Amniotic stem cell (primary cell): Measurements from ENCODE around the gene ALDH5A1.
A peak's percentile ranks its signal among the peaks of the same experiment; 100 is the strongest.

Experiments
- DNase-seq: peaks from one replicate; lab custom pipeline; 2025; lab: John Stamatoyannopoulos, UW

The ALDH5A1 gene

DNA sequence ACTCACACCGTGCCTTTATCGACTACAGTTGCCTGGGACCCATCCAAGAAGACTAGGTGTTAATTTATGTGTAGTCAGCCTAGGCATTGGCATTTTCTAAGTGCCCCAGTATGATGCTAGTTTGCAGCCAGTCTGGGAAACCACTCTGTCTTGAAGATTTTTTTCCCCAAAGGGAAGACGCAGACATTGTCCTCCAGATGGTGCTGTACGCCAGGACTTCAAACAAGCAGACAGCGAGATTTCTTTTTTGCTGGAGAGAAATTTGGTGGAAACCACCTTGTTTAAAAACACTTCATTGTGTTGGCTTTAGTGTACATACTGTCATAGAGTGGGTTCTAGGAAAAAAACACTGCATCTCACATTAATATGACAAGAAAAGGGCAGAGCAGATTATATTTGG is 30.0 kb downstream of the ALDH5A1 start:
- peak; percentile 20 for DNase-seq

DNA sequence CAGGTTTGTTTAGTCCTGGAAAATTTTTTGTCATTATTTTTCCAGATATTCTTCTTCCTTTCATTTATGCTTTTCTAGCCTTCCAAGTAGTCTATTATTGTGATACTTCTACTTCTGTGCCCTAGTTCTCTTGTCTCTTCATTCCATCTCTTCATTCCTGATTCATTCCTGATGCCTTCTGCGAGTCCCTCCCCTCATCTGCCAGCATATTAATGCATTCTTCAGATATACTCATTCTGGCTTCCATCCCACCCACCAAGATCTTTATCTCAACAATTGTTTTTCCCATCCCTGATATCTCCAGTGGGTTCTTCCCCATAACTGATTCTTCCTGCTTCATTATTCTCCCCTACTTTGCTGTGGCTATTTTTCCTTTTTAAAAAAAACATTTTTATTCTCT is 35.2 kb downstream of the ALDH5A1 start:
- no peak for DNase-seq

DNA sequence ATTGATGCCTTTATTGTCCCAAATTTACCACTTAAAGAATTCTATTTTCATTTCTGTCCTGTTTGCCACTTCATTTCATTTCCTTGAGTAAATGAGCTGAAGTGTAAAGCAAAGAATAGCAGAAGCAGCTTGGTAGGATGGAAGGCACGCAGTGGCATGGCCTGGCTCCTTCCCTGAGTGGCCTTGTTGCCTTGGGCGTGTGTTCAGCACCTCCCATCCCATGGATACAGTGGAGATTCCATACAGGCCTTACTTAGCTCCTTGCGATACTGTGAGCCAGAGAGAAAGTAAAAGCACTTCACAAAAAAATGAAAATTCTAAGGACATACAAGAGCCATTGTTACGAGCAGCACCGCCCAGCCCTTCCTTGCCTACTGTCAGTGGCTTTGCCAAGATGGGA is 39.6 kb downstream of the ALDH5A1 start:
- DNase-seq = no peak

DNA sequence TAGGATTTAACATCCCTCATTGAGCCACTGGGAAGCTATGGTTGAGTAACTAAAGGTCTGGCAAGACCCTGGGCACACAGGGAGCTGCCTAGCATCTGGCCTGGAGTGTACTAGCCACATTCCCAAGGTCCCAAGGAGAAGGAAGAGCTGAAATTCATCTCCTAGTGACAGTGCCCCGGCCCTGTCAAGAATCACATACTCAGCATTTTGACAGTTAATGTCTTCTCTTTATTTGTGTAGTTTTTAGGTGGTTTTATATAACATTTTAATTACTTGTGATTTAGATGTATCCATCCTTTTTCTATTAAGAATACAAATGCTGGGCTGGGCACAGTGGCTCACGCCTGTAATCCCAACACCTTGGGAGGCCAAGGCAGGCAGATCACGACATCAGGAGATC is 40.4 kb downstream of the ALDH5A1 start:
- DNase-seq = no peak

DNA sequence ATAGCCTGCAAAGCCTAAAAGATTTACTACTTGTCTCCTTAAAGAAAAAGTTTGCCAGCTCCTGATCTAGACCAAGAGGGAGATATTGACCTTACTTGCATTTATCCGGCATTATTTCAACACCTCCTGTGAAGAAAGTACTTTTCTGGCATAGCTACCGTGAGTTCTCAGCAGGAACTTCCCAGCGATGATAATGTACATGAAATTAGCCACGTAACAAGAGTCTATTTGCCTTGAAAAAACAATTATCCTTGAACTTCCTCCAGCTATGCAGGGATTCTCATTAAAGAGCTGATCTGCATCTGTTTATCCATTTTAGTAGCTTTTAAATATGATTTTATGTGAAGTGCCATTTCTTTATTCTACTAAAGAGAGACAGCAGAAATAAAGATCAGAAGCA is 41.7 kb downstream of the ALDH5A1 start:
- DNase-seq = no peak

DNA sequence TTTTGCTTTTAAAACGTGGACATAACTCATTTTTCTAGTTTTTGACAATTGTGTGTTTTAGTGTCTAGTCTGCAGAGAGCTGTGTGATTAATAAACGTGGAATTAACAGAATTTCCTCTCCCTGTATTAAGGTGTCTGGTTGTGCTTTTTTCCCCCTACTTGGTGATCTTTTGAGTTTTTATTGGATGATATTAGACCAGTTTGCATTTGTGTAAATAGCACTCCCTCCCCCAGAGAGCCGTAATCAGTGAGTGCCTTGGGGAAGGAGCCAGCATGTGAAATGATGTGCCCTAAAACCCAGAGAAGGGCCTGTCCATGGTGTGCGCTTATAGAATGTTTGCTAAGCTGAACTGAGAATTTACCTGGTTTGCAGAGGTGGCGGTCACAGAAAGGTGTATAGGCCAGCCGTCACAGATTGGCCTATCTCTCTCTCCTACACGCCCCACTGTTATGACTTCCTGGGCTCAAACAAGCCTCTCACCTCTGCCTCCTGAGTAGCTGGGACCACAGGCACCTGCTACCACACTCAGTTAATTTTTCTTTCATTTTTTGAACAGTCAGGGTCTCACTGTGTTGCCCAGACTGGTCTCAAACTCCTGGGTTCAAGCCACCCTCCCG is 42.4 kb downstream of the ALDH5A1 start:
- DNase-seq = no peak

DNA sequence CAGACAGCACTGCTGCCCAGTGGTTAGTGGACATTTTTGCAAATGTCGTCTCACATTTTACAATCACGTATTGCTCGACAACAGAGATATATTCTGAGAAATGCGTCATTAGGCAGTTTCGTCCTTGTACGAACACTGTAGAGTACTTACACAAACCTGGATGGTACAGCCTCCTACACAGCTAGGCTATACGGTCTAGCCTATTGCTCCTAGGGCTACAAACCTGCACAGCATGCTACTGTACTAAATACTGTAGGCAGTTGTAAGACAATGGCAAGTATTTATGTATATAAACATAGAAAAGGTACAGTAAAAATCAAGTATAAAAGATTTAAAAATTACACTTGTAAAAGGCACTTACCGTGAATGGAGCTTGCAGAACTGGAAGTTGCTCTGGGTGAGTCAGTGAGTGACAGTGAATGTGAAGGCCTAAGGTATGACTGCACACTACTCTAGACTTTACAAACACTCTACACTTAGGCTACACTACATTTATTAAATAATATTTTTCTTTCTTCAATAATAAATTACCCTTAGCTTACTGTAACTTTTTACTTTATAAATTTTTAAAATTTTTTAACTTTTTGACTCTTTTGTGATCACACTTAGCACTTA is 43.1 kb downstream of the ALDH5A1 start:
- DNase-seq = no peak

DNA sequence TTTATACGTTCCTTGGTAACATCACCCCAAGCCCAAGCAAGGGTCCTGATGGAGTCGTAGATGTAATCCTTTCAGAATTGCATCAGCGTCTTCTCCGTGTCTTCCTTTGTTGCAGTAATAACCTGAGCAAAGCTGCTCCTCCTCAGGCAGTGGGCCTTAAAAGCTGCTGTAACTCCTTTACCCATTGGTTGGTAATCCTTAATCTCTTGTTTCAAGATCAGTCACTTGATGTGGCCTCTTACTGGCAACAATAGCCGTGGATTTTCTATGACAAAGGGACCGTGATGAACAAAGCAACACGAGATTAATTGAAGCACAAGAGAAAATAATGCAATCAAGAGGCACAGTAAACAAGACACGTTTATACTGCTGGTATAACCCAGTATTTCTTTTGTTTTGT is 44.6 kb downstream of the ALDH5A1 start:
- no peak for DNase-seq

DNA sequence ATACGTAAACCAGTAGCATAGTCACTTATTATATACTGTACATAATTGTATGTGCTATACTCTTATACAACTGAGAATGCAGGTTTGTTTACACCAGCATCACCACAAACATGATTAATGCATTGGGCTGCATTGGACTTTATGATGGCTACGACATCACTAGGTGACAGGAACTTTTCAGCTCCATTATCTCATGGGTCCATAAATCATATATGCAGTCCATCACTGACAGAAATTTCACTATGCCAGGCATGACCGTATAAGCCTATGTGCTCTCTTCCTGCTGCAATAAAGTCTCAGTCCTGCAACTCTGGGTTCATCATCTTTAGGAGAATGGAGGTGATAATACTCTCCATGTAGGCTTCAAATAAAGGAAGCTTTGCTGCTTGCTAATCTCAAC is 45.4 kb downstream of the ALDH5A1 start:
- no peak for DNase-seq

DNA sequence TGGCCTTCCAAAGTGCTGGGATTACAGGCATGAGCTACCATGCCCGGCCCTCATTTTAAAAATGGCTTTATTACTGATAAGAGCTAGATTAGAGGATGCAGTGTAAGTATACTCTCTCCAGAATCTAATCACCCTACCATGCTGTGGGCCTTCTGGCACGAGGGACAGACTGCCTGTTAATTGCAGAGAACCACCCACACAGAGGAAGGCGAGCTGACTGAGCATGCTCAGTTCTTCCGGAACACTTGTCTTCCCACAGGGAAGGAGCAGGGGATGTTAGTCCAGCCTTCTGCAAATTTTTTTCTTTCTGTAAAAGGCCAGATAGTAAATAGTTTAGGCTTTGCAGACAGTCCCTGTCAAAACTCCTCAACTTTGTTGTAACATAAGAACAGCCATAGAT is 48.9 kb downstream of the ALDH5A1 start:
- no peak for DNase-seq

DNA sequence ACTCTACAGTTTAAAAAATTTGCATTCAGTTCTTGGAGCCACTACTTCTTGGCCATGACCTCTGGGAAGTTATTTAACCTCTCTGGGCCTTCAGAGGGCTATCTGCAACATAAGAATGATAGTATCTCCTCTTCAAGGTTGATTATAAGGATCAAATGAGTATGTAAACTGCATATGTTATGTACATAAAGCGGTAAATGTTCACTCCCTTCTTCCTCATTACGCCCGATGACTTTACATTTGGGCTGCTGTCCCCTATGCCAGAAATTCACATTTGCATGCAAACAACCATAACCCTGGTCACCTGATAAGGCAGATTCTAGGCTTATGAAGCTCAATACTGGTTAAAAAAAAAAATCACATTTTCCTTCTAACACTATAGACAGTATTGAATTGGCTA is 50.4 kb downstream of the ALDH5A1 start:
- no peak for DNase-seq

DNA sequence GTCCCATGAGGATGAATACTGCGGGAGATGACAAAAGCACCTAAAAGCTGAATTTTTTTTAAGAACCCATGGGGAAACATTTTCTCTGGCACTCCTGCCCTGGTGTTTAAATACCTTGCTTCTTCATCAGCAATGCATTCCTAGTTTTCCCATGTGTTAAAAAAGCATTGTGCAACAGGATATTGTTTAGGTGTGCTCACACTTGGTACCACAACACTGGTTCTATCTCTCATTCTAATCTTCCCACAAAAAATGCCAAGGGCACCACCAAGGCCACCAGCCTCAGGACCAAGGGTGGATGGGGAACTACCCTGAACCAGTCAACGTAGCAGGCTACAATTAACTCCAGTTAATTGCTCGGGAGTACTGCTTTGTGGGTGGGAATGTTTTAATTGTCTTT is 50.9 kb downstream of the ALDH5A1 start:
- DNase-seq = no peak

DNA sequence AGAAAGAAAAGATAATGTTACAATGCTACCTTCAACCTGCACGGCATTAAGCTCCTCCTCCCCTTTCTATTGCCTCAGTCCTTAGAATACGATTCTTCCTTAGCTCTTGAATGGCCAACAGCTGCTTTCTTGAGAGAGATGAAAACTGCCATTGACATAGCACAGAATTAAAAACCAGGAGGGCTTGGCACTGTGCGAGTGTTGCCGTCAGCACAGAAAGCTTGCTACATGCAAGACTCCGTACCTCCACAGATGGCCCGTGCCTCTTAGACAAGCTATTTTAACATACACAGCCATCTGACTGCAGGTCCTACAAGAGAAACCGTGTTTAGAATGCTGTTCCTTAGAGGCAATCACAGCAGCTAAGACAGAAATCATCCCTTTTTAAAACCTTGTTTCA is 51.7 kb downstream of the ALDH5A1 start:
- no peak for DNase-seq

DNA sequence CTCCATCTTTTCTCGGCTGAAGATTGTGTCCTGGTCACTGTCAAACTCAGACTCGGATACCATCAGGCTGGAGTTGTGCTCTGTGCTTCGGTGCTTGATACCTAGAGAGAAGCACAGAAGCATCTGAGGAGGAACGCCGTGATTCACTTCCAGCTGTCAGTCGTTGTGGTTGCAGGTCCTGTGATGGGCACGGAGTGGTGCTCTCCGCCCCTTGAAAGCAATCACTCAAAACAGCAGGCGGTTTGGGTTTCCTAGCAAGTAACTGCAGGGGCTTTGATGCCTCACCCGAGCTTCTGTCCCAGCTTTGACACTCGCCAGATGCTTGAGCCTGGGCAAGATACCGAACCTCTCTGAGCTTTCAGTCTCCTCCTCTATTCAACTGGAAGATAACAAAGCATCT is 52.5 kb downstream of the ALDH5A1 start:
- no peak for DNase-seq

DNA sequence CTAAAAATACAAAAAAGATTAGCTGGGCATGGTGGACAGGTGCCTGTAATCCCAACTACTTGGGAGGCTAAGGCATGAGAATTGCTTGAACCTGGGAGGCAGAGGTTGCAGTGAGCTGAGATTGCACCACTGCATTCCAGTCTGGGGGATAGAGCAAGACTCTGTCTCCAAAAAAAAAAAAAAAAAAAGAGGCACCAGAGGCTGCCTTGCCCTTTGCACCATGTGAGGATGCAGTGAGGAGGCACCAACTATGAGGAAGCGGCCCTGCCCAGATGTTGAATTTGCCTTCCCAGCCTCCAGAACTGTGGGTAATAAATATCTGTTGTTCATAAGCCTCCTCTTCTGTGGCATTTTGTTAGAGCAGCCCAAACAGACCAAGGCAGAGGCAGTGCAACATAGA is 54.4 kb downstream of the ALDH5A1 start:
- DNase-seq = no peak

DNA sequence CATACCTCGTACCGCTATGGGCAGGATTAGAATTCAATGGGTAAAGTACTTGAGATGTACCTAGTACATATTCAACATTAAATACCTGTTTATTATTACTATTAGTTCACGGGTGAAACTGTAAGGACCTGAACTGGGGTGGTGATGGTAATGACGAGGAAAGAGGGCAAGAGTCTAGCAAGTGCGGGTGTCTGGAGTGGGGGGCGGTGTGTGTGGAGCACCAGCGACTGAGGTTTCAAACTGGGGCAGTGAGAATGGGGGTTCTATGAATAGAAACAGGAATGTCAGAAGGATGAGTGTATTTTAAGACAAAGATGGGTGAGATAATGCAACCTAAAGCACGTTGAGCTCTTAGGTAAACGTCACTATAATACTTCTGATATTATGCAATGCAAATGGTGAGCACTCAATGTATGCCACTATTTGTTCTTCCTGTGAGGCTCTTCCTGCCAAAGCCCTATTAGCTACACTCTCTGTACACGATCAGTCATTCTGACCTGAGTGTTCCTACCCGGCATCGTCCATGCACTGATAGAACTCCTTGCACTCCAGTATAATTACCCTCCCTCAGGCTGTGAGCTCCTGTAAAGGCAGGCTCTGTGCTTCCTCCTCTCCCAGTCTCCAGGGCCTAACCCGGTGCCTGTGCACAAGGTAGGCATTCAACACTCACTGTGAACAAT is 55.0 kb downstream of the ALDH5A1 start:
- DNase-seq = no peak

DNA sequence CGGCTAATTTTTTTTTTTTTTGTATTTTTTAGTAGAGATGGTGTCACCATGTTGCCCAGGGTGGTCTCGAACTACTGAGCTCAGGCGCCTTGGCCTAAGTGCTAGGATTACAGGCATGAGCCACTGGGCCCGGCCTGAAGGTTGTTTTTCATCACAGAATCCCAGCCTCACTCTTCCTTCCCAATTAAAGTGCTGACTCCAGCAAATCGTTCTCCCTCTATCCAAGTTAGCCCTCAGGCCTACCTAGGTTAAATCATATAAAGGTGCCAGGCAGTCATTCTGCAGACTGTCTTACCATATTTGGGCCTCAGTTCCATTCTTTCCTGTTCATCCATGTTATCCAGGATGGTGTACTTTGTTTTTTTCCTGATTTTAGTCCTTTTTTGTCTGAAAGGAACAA is 56.4 kb downstream of the ALDH5A1 start:
- no peak for DNase-seq

DNA sequence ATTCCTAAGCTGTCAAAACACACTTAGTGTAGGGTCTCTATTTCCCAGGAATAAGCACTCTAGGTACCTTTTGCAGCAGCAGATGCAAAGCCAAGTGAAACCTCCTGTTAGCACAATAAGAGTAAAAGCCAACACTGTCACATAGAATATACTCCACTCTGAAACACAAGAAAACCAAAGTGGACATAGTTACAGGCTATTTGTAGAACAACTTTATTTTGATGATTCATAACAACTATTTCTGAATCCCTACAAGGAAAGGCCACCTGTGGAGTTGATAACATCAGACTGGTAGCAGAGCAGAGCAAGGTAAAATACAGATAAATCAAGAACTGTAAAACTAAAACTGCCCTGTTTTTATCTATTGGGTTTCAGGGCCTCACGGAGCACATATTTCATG is 59.7 kb downstream of the ALDH5A1 start:
- no peak for DNase-seq

DNA sequence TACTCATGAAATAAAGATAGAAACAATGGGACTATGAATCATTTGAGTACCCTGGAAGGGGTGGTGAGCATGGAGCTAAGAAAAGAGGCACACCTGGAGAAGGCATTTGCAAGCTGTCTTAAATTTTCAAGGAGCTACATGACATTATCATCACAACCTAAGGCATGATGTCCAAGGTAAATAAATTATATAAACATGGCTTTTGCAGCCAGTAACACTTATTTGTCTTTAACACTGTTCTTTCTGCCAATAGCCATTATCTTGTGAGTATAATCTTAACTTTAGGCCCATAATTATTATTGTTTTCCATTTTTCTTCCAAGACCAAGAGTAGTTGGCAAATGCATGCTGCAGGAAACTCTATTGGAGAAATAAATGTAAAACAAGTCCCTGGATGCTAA is 63.7 kb downstream of the ALDH5A1 start:
- no peak for DNase-seq

DNA sequence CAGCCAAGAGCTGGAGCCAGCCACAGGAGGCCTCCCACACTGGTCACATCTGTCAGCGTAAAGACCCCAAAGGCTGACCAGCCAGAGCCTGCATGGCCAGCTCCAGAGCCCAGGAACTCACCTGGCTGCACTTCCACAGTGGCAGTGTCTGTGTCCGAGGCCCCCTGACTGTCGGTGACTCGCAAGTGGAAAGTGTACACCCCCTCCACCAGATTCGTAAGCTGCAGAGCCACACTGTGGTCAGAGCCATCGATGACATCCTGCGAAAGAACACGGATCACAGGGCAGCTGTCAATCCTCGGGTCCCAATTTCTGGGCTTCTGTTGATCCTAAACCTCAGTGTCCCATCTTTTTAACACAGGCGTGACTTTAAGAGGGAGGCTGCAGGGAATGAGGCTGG is 69.3 kb downstream of the ALDH5A1 start:
- no peak for DNase-seq

DNA sequence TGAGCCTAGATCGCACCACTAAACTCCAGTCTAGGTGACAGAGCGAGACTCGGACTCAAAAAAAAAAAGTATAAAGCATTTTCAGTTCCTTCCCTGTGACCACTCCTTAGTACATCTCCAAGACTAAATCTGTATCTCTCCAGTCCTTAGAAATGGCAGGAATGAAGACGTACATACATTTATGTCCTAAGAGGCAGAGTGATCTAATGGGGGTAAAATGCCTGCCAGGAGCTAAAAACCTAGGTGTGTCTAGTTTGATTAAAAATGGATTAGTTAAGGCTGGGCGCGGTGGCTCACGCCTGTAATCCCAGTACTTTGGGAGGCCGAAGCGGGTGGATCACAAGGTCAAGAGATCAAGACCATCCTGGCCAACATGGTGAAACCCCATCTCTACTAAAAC is 70.4 kb downstream of the ALDH5A1 start:
- DNase-seq = no peak

DNA sequence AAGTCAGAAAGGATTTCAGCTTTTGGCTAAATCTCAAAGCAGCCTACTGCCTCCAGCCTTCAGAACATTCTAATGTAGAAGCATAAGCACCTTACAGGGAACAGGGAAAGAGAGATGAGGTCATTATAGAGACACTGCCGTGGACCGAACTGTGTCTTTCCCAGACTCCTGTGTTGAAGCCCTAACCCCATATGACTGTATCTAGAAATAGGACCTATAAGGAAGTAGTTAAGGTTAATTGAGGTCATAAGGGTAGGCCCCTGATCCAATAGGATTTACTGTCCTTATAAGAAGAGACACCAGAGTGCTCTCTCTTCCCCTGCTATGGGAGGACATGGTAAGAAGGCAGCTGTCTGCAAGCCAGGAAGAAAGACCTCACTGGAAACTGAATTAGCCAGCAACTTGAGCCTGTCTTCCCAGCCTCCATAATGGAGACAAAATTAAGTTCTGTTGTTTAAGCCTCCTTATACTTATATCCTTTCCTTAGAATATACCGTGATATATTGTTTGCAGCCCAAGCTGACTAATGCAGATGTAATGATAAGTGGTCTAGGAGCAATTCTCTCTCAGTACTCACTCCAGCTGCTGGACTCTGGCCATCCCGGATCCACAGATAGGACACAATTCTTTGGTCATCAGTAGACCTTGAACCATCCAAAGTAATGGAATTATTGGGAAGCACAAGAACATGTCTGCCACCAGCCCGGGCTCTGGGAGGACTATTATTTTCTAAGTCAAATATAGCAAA is 71.4 kb downstream of the ALDH5A1 start:
- DNase-seq = peak; percentile 2

DNA sequence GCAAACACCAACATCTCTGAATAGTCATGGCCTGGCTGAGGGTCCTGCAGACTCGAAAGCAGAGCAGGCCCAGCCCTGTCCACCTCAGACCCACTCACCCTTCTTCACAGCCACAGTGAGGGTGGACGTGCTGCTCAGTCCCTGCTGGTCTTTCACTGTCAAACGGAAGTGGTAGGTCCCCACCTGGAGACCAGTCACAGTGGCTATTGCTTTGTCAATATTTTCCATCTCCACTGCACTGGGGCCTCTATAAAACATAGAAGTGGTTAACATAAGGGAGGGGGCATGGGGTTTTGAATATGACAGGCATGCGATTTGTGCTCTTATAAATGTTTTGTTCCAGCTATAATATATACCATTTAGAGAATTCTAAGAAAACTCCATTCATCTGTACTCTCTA is 73.9 kb downstream of the ALDH5A1 start:
- DNase-seq = no peak
